HepG2 (cell line): ENCODE results near the gene ZNF607. TPM values are rescaled to one million over a fixed set of nuclear protein-coding genes. Genes with fewer than 3 reads are reported as not detected.

Experiments used
- HOXA3 ChIP-seq: sonication (generic); formaldehyde crosslinking; IDR thresholded peaks from 2 replicates; pipeline ENCODE4 v1.5.0; 2020; ENCODE audit warnings: missing genetic modification reagents
- TAF1 ChIP-seq: sonication (generic); formaldehyde crosslinking; IDR thresholded peaks from 2 replicates; pipeline ENCODE4 v1.4.0; 2020; ENCODE audit warnings: missing genetic modification reagents
- ZSCAN25 ChIP-seq: sonication (generic); formaldehyde crosslinking; IDR thresholded peaks from 2 replicates; pipeline ENCODE4 v1.8.0; 2022; ENCODE audit warnings: mild to moderate bottlenecking, missing genetic modification reagents
- ZSCAN9 ChIP-seq: IDR thresholded peaks from 2 replicates; pipeline ENCODE4 v1.6.1; 2016; ENCODE audit warnings: borderline replicate concordance
- polyA plus RNA-seq, 8 experiments: library from polyadenylated mRNA; depleted of rRNA in 3 of 8; stranded (reverse) in 7 of 8; unstranded in 1 of 8; fragments of >200 nt; fragmentation: Illumina TruSeq in 4 of 8; extraction: Trizol in 4 of 8; gene quantifications; 2 replicates each; pipeline versions ENCODE4 v1.2.1 to v1.2.3, GENCODE V29; 2011 to 2016; ENCODE audit warnings: low read depth in 4 of 8, missing spikeins in 1 of 8, mixed read lengths in 1 of 8; ENCODE audit not compliant: insufficient read depth in 1 of 8
- total RNA-seq, 5 experiments: library from RNA; depleted of rRNA; stranded (reverse); fragments of >200 nt; fragmentation: Illumina TruSeq; extraction: Trizol; gene quantifications; 2 replicates each; pipeline ENCODE4 v1.2.3, GENCODE V29; 2016; ENCODE audit warnings: low read depth in 1 of 5
- TF ChIP-seq, protein P1 (sequence below): sonication (generic); formaldehyde crosslinking; IDR thresholded peaks from 2 replicates; pipeline ENCODE4 v1.4.0; 2020; ENCODE audit warnings: missing genetic modification reagents
- TF ChIP-seq, protein P2 (sequence below): sonication (generic); formaldehyde crosslinking; IDR thresholded peaks from 2 replicates; pipeline ENCODE4 v1.5.1; 2020; ENCODE audit warnings: mild to moderate bottlenecking, missing genetic modification reagents
- TF ChIP-seq, protein P3 (sequence below): sonication (generic); formaldehyde crosslinking; IDR thresholded peaks from 2 replicates; pipeline ENCODE4 v1.4.0; 2020; ENCODE audit warnings: missing genetic modification reagents, borderline replicate concordance
- TF ChIP-seq, protein P4 (sequence below): sonication (generic); formaldehyde crosslinking; IDR thresholded peaks from 2 replicates; pipeline ENCODE4 v1.5.0; 2020; ENCODE audit warnings: missing genetic modification reagents
- TF ChIP-seq, protein P5 (sequence below): sonication (generic); formaldehyde crosslinking; IDR thresholded peaks from 2 replicates; pipeline ENCODE4 v1.8.0; 2022; ENCODE audit warnings: missing genetic modification reagents, mild to moderate bottlenecking, moderate library complexity, borderline replicate concordance
- TF ChIP-seq, protein P6 (sequence below): sonication (generic); formaldehyde crosslinking; IDR thresholded peaks from 2 replicates; pipeline ENCODE4; 2020; ENCODE audit warnings: missing genetic modification reagents, mild to moderate bottlenecking, borderline replicate concordance

Gene ZNF607
- total and polyA plus RNA-seq, 2 of the 13 experiments (the other 11 are each of a cell fraction or from before 2014, with no cell fraction given): 3.8 to 8.3 TPM

DNA sequence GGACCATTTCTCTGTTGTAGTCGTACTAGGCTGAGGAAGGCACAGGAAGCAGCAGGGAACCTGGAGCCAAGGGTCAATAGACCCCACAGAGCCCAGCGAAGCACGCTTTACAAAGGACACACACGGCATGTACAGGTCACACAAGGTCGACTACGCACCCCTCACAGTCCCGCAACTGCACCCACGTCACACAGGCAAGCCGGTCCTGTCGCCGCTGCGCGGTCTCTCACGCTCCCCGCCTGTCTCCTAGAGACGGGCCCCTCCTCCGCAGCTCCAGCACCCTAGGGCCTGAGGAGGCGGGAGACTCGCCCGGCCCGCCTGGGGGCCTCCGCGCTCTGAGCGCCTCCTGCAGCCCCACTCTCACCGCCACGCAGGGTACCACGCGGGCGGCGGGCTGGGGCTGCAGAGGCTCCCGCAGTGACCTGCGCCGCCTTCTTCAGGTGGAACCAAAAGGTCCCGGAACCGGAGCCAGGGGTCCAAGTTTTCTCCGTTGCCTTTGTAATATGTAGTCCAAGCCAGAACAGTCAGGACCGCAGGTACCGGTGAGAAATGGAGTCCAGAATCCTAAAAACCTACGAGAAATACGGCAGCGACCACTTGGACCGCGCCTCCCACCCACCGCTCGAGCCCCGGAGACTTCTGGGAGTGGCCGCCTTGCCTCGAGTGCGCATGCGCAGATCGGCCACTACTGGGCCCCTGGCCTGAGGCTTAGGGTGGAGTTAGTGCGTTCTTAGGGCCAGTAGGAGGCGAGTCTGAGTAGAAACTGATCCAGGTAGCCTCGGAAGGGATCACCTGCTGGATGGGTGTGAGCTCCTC, at the start of gene ZNF607 (continued):
- TF ChIP-seq, protein P1, sequence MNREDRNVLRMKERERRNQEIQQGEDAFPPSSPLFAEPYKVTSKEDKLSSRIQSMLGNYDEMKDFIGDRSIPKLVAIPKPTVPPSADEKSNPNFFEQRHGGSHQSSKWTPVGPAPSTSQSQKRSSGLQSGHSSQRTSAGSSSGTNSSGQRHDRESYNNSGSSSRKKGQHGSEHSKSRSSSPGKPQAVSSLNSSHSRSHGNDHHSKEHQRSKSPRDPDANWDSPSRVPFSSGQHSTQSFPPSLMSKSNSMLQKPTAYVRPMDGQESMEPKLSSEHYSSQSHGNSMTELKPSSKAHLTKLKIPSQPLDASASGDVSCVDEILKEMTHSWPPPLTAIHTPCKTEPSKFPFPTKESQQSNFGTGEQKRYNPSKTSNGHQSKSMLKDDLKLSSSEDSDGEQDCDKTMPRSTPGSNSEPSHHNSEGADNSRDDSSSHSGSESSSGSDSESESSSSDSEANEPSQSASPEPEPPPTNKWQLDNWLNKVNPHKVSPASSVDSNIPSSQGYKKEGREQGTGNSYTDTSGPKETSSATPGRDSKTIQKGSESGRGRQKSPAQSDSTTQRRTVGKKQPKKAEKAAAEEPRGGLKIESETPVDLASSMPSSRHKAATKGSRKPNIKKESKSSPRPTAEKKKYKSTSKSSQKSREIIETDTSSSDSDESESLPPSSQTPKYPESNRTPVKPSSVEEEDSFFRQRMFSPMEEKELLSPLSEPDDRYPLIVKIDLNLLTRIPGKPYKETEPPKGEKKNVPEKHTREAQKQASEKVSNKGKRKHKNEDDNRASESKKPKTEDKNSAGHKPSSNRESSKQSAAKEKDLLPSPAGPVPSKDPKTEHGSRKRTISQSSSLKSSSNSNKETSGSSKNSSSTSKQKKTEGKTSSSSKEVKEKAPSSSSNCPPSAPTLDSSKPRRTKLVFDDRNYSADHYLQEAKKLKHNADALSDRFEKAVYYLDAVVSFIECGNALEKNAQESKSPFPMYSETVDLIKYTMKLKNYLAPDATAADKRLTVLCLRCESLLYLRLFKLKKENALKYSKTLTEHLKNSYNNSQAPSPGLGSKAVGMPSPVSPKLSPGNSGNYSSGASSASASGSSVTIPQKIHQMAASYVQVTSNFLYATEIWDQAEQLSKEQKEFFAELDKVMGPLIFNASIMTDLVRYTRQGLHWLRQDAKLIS (CRISPR knock-in tag): no peak
- TF ChIP-seq, protein P2, sequence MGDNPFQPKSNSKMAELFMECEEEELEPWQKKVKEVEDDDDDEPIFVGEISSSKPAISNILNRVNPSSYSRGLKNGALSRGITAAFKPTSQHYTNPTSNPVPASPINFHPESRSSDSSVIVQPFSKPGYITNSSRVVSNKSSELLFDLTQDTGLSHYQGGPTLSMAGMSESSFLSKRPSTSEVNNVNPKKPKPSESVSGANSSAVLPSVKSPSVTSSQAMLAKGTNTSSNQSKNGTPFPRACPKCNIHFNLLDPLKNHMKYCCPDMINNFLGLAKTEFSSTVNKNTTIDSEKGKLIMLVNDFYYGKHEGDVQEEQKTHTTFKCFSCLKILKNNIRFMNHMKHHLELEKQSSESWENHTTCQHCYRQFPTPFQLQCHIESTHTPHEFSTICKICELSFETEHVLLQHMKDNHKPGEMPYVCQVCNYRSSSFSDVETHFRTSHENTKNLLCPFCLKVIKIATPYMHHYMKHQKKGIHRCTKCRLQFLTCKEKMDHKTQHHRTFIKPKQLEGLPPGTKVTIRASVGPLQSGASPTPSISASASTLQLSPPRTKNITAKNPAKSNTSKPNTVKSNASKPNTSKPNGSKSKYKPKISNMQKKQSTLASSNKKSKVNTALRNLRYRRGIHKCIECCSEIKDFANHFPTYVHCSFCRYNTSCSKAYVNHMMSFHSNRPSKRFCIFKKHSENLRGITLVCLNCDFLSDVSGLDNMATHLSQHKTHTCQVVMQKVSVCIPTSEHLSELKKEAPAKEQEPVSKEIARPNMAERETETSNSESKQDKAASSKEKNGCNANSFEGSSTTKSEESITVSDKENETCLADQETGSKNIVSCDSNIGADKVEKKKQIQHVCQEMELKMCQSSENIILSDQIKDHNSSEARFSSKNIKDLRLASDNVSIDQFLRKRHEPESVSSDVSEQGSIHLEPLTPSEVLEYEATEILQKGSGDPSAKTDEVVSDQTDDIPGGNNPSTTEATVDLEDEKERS (CRISPR knock-in tag): no peak
- no peak; the same call in 1 of the 2 replicates for TF ChIP-seq HOXA3 (CRISPR knock-in tag)
- TF ChIP-seq, protein P3, sequence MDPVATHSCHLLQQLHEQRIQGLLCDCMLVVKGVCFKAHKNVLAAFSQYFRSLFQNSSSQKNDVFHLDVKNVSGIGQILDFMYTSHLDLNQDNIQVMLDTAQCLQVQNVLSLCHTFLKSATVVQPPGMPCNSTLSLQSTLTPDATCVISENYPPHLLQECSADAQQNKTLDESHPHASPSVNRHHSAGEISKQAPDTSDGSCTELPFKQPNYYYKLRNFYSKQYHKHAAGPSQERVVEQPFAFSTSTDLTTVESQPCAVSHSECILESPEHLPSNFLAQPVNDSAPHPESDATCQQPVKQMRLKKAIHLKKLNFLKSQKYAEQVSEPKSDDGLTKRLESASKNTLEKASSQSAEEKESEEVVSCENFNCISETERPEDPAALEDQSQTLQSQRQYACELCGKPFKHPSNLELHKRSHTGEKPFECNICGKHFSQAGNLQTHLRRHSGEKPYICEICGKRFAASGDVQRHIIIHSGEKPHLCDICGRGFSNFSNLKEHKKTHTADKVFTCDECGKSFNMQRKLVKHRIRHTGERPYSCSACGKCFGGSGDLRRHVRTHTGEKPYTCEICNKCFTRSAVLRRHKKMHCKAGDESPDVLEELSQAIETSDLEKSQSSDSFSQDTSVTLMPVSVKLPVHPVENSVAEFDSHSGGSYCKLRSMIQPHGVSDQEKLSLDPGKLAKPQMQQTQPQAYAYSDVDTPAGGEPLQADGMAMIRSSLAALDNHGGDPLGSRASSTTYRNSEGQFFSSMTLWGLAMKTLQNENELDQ (CRISPR knock-in tag): no peak
- peak; percentile 58; the same call in 1 of the 2 replicates for TF ChIP-seq ZSCAN25
- TF ChIP-seq TAF1 (CRISPR knock-in tag): peak; percentile 42; the same call in 1 of the 2 replicates
- TF ChIP-seq ZSCAN9: 0 out of 2 replicates have a peak, but pooled peaks have one; percentile 24
- TF ChIP-seq, protein P4, sequence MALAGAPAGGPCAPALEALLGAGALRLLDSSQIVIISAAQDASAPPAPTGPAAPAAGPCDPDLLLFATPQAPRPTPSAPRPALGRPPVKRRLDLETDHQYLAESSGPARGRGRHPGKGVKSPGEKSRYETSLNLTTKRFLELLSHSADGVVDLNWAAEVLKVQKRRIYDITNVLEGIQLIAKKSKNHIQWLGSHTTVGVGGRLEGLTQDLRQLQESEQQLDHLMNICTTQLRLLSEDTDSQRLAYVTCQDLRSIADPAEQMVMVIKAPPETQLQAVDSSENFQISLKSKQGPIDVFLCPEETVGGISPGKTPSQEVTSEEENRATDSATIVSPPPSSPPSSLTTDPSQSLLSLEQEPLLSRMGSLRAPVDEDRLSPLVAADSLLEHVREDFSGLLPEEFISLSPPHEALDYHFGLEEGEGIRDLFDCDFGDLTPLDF (CRISPR knock-in tag): no peak
- TF ChIP-seq, protein P5, sequence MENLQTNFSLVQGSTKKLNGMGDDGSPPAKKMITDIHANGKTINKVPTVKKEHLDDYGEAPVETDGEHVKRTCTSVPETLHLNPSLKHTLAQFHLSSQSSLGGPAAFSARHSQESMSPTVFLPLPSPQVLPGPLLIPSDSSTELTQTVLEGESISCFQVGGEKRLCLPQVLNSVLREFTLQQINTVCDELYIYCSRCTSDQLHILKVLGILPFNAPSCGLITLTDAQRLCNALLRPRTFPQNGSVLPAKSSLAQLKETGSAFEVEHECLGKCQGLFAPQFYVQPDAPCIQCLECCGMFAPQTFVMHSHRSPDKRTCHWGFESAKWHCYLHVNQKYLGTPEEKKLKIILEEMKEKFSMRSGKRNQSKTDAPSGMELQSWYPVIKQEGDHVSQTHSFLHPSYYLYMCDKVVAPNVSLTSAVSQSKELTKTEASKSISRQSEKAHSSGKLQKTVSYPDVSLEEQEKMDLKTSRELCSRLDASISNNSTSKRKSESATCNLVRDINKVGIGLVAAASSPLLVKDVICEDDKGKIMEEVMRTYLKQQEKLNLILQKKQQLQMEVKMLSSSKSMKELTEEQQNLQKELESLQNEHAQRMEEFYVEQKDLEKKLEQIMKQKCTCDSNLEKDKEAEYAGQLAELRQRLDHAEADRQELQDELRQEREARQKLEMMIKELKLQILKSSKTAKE (CRISPR knock-in tag): no peak
- TF ChIP-seq, protein P6, sequence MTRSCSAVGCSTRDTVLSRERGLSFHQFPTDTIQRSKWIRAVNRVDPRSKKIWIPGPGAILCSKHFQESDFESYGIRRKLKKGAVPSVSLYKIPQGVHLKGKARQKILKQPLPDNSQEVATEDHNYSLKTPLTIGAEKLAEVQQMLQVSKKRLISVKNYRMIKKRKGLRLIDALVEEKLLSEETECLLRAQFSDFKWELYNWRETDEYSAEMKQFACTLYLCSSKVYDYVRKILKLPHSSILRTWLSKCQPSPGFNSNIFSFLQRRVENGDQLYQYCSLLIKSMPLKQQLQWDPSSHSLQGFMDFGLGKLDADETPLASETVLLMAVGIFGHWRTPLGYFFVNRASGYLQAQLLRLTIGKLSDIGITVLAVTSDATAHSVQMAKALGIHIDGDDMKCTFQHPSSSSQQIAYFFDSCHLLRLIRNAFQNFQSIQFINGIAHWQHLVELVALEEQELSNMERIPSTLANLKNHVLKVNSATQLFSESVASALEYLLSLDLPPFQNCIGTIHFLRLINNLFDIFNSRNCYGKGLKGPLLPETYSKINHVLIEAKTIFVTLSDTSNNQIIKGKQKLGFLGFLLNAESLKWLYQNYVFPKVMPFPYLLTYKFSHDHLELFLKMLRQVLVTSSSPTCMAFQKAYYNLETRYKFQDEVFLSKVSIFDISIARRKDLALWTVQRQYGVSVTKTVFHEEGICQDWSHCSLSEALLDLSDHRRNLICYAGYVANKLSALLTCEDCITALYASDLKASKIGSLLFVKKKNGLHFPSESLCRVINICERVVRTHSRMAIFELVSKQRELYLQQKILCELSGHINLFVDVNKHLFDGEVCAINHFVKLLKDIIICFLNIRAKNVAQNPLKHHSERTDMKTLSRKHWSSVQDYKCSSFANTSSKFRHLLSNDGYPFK (CRISPR knock-in tag): peak; percentile 57; the same call in 1 of the 2 replicates
